SK-N-SH (cell line): ENCODE measurements around the gene AFF3.

Experiments
- CHD2 ChIP-seq: fragments of 150-350 bp; IDR thresholded peaks from 2 replicates; pipeline ENCODE4 v1.6.1; 2018; ENCODE audit warnings: low read length; ENCODE audit not compliant: partially characterized antibody
- CTCF ChIP-seq: fragments of 200-600 bp; sonication (generic); IDR thresholded peaks from 2 replicates; pipeline ENCODE4 v1.6.1; 2017; ENCODE audit warnings: antibody characterized with exemption, mild to moderate bottlenecking, moderate library complexity
- EP300 ChIP-seq, 2 experiments: IDR thresholded peaks; 2 replicates each; pipeline versions ENCODE4 v1.4.0 to v1.6.1; 2012; ENCODE audit warnings: borderline replicate concordance in 1 of 2, low read depth in 1 of 2, low read length in 1 of 2
- FOXM1 ChIP-seq: IDR thresholded peaks from 2 replicates; pipeline ENCODE4 v1.4.0; 2012; ENCODE audit warnings: low read depth, mild to moderate bottlenecking
- GATA2 ChIP-seq: sonication (generic); formaldehyde crosslinking; IDR thresholded peaks from 2 replicates; pipeline ENCODE4 v1.5.0; 2020; ENCODE audit warnings: mild to moderate bottlenecking, missing genetic modification reagents
- JUND ChIP-seq: IDR thresholded peaks from 2 replicates; pipeline ENCODE4 v1.4.0; 2012
- MAX ChIP-seq: IDR thresholded peaks from 2 replicates; pipeline ENCODE4 v1.4.0; 2012; ENCODE audit warnings: low read depth
- NFIC ChIP-seq: IDR thresholded peaks from 2 replicates; pipeline ENCODE4 v1.4.0; 2012; ENCODE audit warnings: borderline replicate concordance
- POLR2AphosphoS5 ChIP-seq: IDR thresholded peaks from 2 replicates; pipeline ENCODE4 v1.6.1; 2012; ENCODE audit warnings: low read depth, low read length
- RCOR1 ChIP-seq: fragments of 150-350 bp; IDR thresholded peaks from 2 replicates; pipeline ENCODE4 v1.6.1; 2017; ENCODE audit warnings: antibody characterized with exemption, low read length
- REST ChIP-seq: IDR thresholded peaks from 2 replicates; pipeline ENCODE4 v1.6.1; 2012; ENCODE audit warnings: mild to moderate bottlenecking, low read depth, low read length, moderate library complexity
- RFX5 ChIP-seq: IDR thresholded peaks from 2 replicates; pipeline ENCODE4 v1.6.1; 2012; ENCODE audit warnings: mild to moderate bottlenecking, improper control_type of control experiment, low read length
- TAF1 ChIP-seq: IDR thresholded peaks from 2 replicates; pipeline ENCODE4 v1.6.1; 2012; ENCODE audit warnings: low read depth, mild to moderate bottlenecking, low read length, moderate library complexity, borderline replicate concordance

- TF ChIP-seq NFIC: no peak
- TF ChIP-seq CTCF: no peak
- TF ChIP-seq CHD2: no peak
- no peak for TF ChIP-seq POLR2AphosphoS5
- TF ChIP-seq JUND: no peak
- TF ChIP-seq TAF1: no peak
- no peak for TF ChIP-seq REST
- no peak for TF ChIP-seq RCOR1
- no peak for TF ChIP-seq RFX5
- TF ChIP-seq GATA2 (CRISPR knock-in tag): no peak
- no peak for TF ChIP-seq EP300 (IDR thresholded peaks at IDR 0.05; ENCODE audit: borderline replicate concordance in 1 of 2, low read depth in 1 of 2, low read length in 1 of 2)
- TF ChIP-seq FOXM1: no peak
- no peak for TF ChIP-seq MAX
These were observed 243.9 kb downstream of the AFF3 start for GRCh38 chr2:99898336-99899048.
